ENCODE results near the gene FNIP2. TPM values are rescaled to one million over a fixed set of nuclear protein-coding genes. Genes with fewer than 3 reads are reported as not detected.

Gene FNIP2
- total RNA-seq, 4 donors from 2014 or later, result 21.4 to 31.7 (median 28.1) TPM

GRCh38 chr4:158778712-158779111 lies 9.9 kb downstream of the FNIP2 start:
- Histone ChIP-seq H3K27ac (no peak overlapping the region), H3K36me3 (no peaks in the 10 kb centered on the region), H3K27me3 (no peaks in the 10 kb centered on the region), H3K4me3 (no peak overlapping the region), H3K4me1 (peaks cover 46% of the 10 kb centered on the region), H3K9me3 (no peaks in the 10 kb centered on the region)
- no peak for DNase-seq (ENCODE audit: low spot score in 2 of 2)
- no peak for TF ChIP-seq CTCF (IDR thresholded peaks at IDR 0.05)
- WGBS, result 76% methylated on average over 4 of the region's 4 CpGs

GRCh38 chr4:158781963-158782362 lies 13.1 kb downstream of the FNIP2 start:
- TF ChIP-seq POLR2A (IDR thresholded peaks at IDR 0.05) (no peak), CTCF (IDR thresholded peaks at IDR 0.05) (no peak), POLR2AphosphoS5 (IDR thresholded peaks at IDR 0.05) (no peak), EP300 (IDR thresholded peaks at IDR 0.05) (no peak)
- 77% methylated on average over 1 of the region's 1 CpG for WGBS
- Histone ChIP-seq H3K4me1 (peaks cover 48% of the 10 kb centered on the region), H3K9me3 (no peaks in the 10 kb centered on the region), H3K4me3 (no peak overlapping the region), H3K36me3 (no peaks in the 10 kb centered on the region), H3K27me3 (no peaks in the 10 kb centered on the region), H3K27ac (no peak overlapping the region)
- DNase-seq (ENCODE audit: low spot score in 2 of 2), result no peak

GRCh38 chr4:158782551-158783360 lies 13.9 kb downstream of the FNIP2 start:
- Histone ChIP-seq H3K4me1 (peaks cover 53% of the 10 kb centered on the region), H3K27me3 (no peaks in the 10 kb centered on the region), H3K36me3 (no peaks in the 10 kb centered on the region), H3K27ac (no peak overlapping the region), H3K4me3 (no peak overlapping the region), H3K9me3 (no peaks in the 10 kb centered on the region)
- TF ChIP-seq POLR2A (IDR thresholded peaks at IDR 0.05) (no peak), EP300 (IDR thresholded peaks at IDR 0.05) (no peak), CTCF (IDR thresholded peaks at IDR 0.05) (no peak), POLR2AphosphoS5 (IDR thresholded peaks at IDR 0.05) (no peak)
- 42% methylated on average over 4 of the region's 4 CpGs for WGBS
- no peak for DNase-seq (ENCODE audit: low spot score in 2 of 2)

GRCh38 chr4:158783785-158784184 lies 15.0 kb downstream of the FNIP2 start:
- no peak for DNase-seq (ENCODE audit: low spot score in 2 of 2)
- Histone ChIP-seq H3K36me3 (no peaks in the 10 kb centered on the region), H3K4me1 (peaks cover 53% of the 10 kb centered on the region), H3K27ac (no peak overlapping the region), H3K9me3 (no peaks in the 10 kb centered on the region), H3K4me3 (no peak overlapping the region), H3K27me3 (no peaks in the 10 kb centered on the region)
- 23% methylated on average over 2 of the region's 2 CpGs for WGBS
- TF ChIP-seq POLR2A (IDR thresholded peaks at IDR 0.05) (no peak), POLR2AphosphoS5 (IDR thresholded peaks at IDR 0.05) (no peak), CTCF (IDR thresholded peaks at IDR 0.05) (no peak), EP300 (IDR thresholded peaks at IDR 0.05) (no peak)

- Histone ChIP-seq H3K36me3 (no peaks in the 10 kb centered on the region), H3K27ac (no peak overlapping the region), H3K4me1 (peaks cover 54% of the 10 kb centered on the region), H3K27me3 (no peaks in the 10 kb centered on the region), H3K4me3 (no peak overlapping the region), H3K9me3 (no peaks in the 10 kb centered on the region)
- DNase-seq (ENCODE audit: low spot score in 2 of 2), result no peak
- 24% methylated on average over 1 of the region's 1 CpG for WGBS
- no peak for TF ChIP-seq EP300 (IDR thresholded peaks at IDR 0.05)
- TF ChIP-seq CTCF (IDR thresholded peaks at IDR 0.05), result no peak
- TF ChIP-seq POLR2AphosphoS5 (IDR thresholded peaks at IDR 0.05), result no peak
- TF ChIP-seq POLR2A (IDR thresholded peaks at IDR 0.05), result no peak
These were observed 16.9 kb downstream of the FNIP2 start for GRCh38 chr4:158785718-158786117.
